HEK293 (cell line): ENCODE data around the gene ITGA11.

Experiments used
- CTCF ChIA-PET: fragments of 350-600 bp; formaldehyde crosslinking; extraction: SDS; loops from one replicate; lab custom pipeline; 2021; ENCODE audit warnings: antibody characterized with exemption; lab: Yijun Ruan, JAX
- POLR2A ChIA-PET: fragments of 300-600 bp; formaldehyde crosslinking; extraction: SDS; loops from one replicate; lab custom pipeline; 2020; ENCODE audit warnings: antibody characterized with exemption, inconsistent platforms; lab: Yijun Ruan, JAX
- H3K27ac ChIP-seq: fragments of 200-500 bp; sonication (Bioruptor generic); 2 replicates; pipeline ENCODE4 v1.5.1; 2014; ENCODE audit warnings: low read depth, low read length, control low read depth, inconsistent platforms; ENCODE audit errors: extremely low read depth
- H3K36me3 ChIP-seq, 2 experiments: fragments of 200-500 bp in 1 of 2; sonication (Bioruptor generic) in 1 of 2; 1 replicate in 1 of 2; 2 replicates in 1 of 2; pipeline ENCODE4 v1.5.1; 2014 to 2017; ENCODE audit warnings: inconsistent platforms in 2 of 2, low read length in 2 of 2; ENCODE audit not compliant: control insufficient read depth in 2 of 2, insufficient read depth in 1 of 2
- H3K4me1 ChIP-seq: fragments of 200-500 bp; sonication (Bioruptor generic); 2 replicates; pipeline ENCODE4 v1.5.1; 2014; ENCODE audit warnings: mild to moderate bottlenecking, low read length, inconsistent platforms; ENCODE audit not compliant: control insufficient read depth, insufficient read depth
- H3K4me3 ChIP-seq: 2 replicates; pipeline ENCODE4 v1.5.1; 2011; ENCODE audit warnings: low read depth, mild to moderate bottlenecking, control low read depth, low read length, moderate library complexity
- H3K9me3 ChIP-seq: fragments of 200-500 bp; sonication (Bioruptor generic); 2 replicates; pipeline ENCODE4 v1.5.1; 2014; ENCODE audit warnings: low read depth, low read length, inconsistent platforms; ENCODE audit not compliant: control insufficient read depth, insufficient read depth
- BCL6B ChIP-seq: fragments of 450-650 bp; formaldehyde crosslinking; IDR thresholded peaks from 2 replicates; pipeline ENCODE4 v1.5.1; 2017; ENCODE audit warnings: missing biosample characterization, missing genetic modification characterization
- IKZF3 ChIP-seq: fragments of 450-650 bp; IDR thresholded peaks from 2 replicates; pipeline ENCODE4 v1.5.0; 2018; ENCODE audit warnings: missing biosample characterization, mild to moderate bottlenecking, missing genetic modification characterization, moderate library complexity
- PRDM10 ChIP-seq: fragments of 450-650 bp; formaldehyde crosslinking; IDR thresholded peaks from 2 replicates; pipeline ENCODE4 v1.5.1; 2016; ENCODE audit warnings: missing biosample characterization, missing genetic modification characterization
- SCRT2 ChIP-seq: fragments of 450-650 bp; formaldehyde crosslinking; IDR thresholded peaks from 2 replicates; pipeline ENCODE4 v1.5.1; 2016; ENCODE audit warnings: missing biosample characterization, missing genetic modification characterization
- SP3 ChIP-seq: fragments of 450-650 bp; formaldehyde crosslinking; IDR thresholded peaks from 2 replicates; pipeline ENCODE4 v1.5.1; 2016; ENCODE audit warnings: missing biosample characterization, missing genetic modification characterization
- TRIM28 ChIP-seq: IDR thresholded peaks from 2 replicates; pipeline ENCODE4 v1.6.1; 2011; ENCODE audit warnings: low read length, control low read depth, borderline replicate concordance
- ZBTB11 ChIP-seq: fragments of 450-650 bp; formaldehyde crosslinking; conservative IDR thresholded peaks from 2 replicates; pipeline ENCODE4 v1.5.1; 2016; ENCODE audit warnings: low read depth, missing biosample characterization, missing genetic modification characterization
- ZFP37 ChIP-seq: fragments of 450-650 bp; formaldehyde crosslinking; IDR thresholded peaks from 2 replicates; pipeline ENCODE4 v1.5.1; 2016; ENCODE audit warnings: missing biosample characterization, missing genetic modification characterization
- ZNF274 ChIP-seq, 2 experiments: fragments of 200-500 bp in 1 of 2; fragments of 450-650 bp in 1 of 2; sonication (Bioruptor generic) in 1 of 2; formaldehyde crosslinking in 1 of 2; IDR thresholded peaks; 2 replicates each; pipeline versions ENCODE4 v1.5.1 to v1.6.1; 2014 to 2016; ENCODE audit warnings: borderline replicate concordance in 1 of 2, inconsistent platforms in 1 of 2, low read length in 1 of 2, missing biosample characterization in 1 of 2, missing genetic modification characterization in 1 of 2
- ZNF398 ChIP-seq: fragments of 450-650 bp; formaldehyde crosslinking; IDR thresholded peaks from 2 replicates; pipeline ENCODE4 v1.5.1; 2017; ENCODE audit warnings: missing biosample characterization, missing genetic modification characterization
- ZNF404 ChIP-seq: fragments of 450-650 bp; formaldehyde crosslinking; IDR thresholded peaks from 2 replicates; pipeline ENCODE4 v1.5.1; 2017; ENCODE audit warnings: missing biosample characterization, missing genetic modification characterization
- ZNF544 ChIP-seq: fragments of 450-650 bp; formaldehyde crosslinking; IDR thresholded peaks from 2 replicates; pipeline ENCODE4 v1.5.0; 2017; ENCODE audit warnings: missing biosample characterization, missing genetic modification characterization
- ZSCAN18 ChIP-seq: fragments of 450-650 bp; formaldehyde crosslinking; IDR thresholded peaks from 2 replicates; pipeline ENCODE4 v1.5.1; 2016; ENCODE audit warnings: missing biosample characterization, missing genetic modification characterization
- ZSCAN4 ChIP-seq: fragments of 450-650 bp; formaldehyde crosslinking; IDR thresholded peaks from 2 replicates; pipeline ENCODE4 v1.5.1; 2017; ENCODE audit warnings: missing biosample characterization, missing genetic modification characterization

Gene ITGA11

GRCh38 chr15:68471541-68471940 is 39.6 kb upstream of the ITGA11 start (continued):
- no peak for TF ChIP-seq ZSCAN4 (tag by site-specific recombination)
- TF ChIP-seq ZNF274 (IDR thresholded peaks at IDR 0.05; ENCODE audit: low read length), result no peak
- no peak for TF ChIP-seq ZNF274 (tag by site-specific recombination; IDR thresholded peaks at IDR 0.05; ENCODE audit: borderline replicate concordance)
- no peak for TF ChIP-seq ZFP37 (tag by site-specific recombination)
- TF ChIP-seq ZBTB11 (tag by site-specific recombination), result no peak
- TF ChIP-seq TRIM28, result no peak
- TF ChIP-seq BCL6B (tag by site-specific recombination), result no peak

- no peaks in the 10 kb centered on the region for H3K4me1 ChIP-seq
- H3K36me3 ChIP-seq, result no peaks in the 10 kb centered on the region
- no peak for TF ChIP-seq IKZF3 (tag by site-specific recombination)
- no peak for TF ChIP-seq SCRT2
- TF ChIP-seq BCL6B (tag by site-specific recombination), result no peak
- no peak for TF ChIP-seq ZSCAN18 (tag by site-specific recombination)
- TF ChIP-seq ZNF404, result no peak
- no peak for TF ChIP-seq ZNF544
- no peak for TF ChIP-seq ZNF398
- TF ChIP-seq SP3 (tag by site-specific recombination), result no peak
- TF ChIP-seq PRDM10 (tag by site-specific recombination), result no peak
- no peak overlapping the region for H3K4me3 ChIP-seq
- CTCF ChIA-PET, result interaction anchor here (1.2 kb wide), 1 partner anchor 164 kb away, joined by 7 read pairs; no protein-coding TSS in a partner anchor
- POLR2A ChIA-PET, result no interaction called here
- no peak overlapping the region for H3K27ac ChIP-seq
- H3K9me3 ChIP-seq, result no peaks in the 10 kb centered on the region
These were observed 39.0 kb upstream of the ITGA11 start for GRCh38 chr15:68470976-68471375.
